ENCODE results near the gene GALK1. TPM values are rescaled to one million over a fixed set of nuclear protein-coding genes. Genes with fewer than 3 reads are reported as not detected.

Gene GALK1
- total and polyA plus RNA-seq, 9 of the 15 experiments (the other 6 are each of a cell fraction or from before 2014, with no cell fraction given): 0.45 to 51.6 (median 17.4) TPM

DNA sequence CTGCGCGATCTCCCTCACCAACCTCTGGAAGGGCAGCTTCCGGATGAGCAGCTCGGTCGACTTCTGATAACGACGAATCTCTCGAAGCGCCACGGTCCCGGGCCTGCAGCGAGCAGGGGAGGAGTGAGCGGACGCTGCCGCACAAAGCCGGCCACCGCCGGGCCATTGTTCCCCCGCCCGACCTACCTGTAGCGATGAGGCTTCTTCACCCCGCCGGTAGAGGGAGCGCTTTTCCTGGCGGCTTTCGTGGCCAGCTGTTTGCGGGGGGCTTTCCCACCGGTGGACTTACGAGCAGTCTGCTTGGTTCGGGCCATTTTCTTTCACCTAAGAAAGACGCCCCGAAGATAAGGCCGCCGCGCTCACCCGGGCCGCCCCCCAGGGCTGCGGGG lies 13.9 kb upstream of the GALK1 start (continued):
- TF ChIP-seq, protein P1, sequence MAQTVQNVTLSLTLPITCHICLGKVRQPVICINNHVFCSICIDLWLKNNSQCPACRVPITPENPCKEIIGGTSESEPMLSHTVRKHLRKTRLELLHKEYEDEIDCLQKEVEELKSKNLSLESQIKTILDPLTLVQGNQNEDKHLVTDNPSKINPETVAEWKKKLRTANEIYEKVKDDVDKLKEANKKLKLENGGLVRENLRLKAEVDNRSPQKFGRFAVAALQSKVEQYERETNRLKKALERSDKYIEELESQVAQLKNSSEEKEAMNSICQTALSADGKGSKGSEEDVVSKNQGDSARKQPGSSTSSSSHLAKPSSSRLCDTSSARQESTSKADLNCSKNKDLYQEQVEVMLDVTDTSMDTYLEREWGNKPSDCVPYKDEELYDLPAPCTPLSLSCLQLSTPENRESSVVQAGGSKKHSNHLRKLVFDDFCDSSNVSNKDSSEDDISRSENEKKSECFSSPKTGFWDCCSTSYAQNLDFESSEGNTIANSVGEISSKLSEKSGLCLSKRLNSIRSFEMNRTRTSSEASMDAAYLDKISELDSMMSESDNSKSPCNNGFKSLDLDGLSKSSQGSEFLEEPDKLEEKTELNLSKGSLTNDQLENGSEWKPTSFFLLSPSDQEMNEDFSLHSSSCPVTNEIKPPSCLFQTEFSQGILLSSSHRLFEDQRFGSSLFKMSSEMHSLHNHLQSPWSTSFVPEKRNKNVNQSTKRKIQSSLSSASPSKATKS (CRISPR knock-in tag; IDR thresholded peaks at IDR 0.05): no peak
- TF ChIP-seq YBX1 (IDR thresholded peaks at IDR 0.05): no peak
- TF ChIP-seq KAT2B (IDR thresholded peaks at IDR 0.05; ENCODE audit: low read depth, low read length): no peak
- TF ChIP-seq, protein P2, sequence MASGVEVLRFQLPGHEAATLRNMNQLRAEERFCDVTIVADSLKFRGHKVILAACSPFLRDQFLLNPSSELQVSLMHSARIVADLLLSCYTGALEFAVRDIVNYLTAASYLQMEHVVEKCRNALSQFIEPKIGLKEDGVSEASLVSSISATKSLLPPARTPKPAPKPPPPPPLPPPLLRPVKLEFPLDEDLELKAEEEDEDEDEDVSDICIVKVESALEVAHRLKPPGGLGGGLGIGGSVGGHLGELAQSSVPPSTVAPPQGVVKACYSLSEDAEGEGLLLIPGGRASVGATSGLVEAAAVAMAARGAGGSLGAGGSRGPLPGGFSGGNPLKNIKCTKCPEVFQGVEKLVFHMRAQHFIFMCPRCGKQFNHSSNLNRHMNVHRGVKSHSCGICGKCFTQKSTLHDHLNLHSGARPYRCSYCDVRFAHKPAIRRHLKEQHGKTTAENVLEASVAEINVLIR (CRISPR knock-in tag; IDR thresholded peaks at IDR 0.05): no peak
- TF ChIP-seq ZNF431 (CRISPR knock-in tag; IDR thresholded peaks at IDR 0.05): peak; percentile 36; the same call in 1 of the 2 replicates
- TF ChIP-seq, protein P3, sequence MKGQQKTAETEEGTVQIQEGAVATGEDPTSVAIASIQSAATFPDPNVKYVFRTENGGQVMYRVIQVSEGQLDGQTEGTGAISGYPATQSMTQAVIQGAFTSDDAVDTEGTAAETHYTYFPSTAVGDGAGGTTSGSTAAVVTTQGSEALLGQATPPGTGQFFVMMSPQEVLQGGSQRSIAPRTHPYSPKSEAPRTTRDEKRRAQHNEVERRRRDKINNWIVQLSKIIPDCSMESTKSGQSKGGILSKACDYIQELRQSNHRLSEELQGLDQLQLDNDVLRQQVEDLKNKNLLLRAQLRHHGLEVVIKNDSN (CRISPR knock-in tag; IDR thresholded peaks at IDR 0.05): no peak
- TF ChIP-seq STAT5B (CRISPR knock-in tag; IDR thresholded peaks at IDR 0.05): no peak
- TF ChIP-seq NFRKB (IDR thresholded peaks at IDR 0.05; ENCODE audit: low read depth): no peak
- TF ChIP-seq DIDO1 (tag; IDR thresholded peaks at IDR 0.05; ENCODE audit: low read depth): no peak
- TF ChIP-seq, protein P4, sequence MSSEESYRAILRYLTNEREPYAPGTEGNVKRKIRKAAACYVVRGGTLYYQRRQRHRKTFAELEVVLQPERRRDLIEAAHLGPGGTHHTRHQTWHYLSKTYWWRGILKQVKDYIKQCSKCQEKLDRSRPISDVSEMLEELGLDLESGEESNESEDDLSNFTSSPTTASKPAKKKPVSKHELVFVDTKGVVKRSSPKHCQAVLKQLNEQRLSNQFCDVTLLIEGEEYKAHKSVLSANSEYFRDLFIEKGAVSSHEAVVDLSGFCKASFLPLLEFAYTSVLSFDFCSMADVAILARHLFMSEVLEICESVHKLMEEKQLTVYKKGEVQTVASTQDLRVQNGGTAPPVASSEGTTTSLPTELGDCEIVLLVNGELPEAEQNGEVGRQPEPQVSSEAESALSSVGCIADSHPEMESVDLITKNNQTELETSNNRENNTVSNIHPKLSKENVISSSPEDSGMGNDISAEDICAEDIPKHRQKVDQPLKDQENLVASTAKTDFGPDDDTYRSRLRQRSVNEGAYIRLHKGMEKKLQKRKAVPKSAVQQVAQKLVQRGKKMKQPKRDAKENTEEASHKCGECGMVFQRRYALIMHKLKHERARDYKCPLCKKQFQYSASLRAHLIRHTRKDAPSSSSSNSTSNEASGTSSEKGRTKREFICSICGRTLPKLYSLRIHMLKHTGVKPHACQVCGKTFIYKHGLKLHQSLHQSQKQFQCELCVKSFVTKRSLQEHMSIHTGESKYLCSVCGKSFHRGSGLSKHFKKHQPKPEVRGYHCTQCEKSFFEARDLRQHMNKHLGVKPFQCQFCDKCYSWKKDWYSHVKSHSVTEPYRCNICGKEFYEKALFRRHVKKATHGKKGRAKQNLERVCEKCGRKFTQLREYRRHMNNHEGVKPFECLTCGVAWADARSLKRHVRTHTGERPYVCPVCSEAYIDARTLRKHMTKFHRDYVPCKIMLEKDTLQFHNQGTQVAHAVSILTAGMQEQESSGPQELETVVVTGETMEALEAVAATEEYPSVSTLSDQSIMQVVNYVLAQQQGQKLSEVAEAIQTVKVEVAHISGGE (CRISPR knock-in tag; IDR thresholded peaks at IDR 0.05): no peak
- TF ChIP-seq, protein P5, sequence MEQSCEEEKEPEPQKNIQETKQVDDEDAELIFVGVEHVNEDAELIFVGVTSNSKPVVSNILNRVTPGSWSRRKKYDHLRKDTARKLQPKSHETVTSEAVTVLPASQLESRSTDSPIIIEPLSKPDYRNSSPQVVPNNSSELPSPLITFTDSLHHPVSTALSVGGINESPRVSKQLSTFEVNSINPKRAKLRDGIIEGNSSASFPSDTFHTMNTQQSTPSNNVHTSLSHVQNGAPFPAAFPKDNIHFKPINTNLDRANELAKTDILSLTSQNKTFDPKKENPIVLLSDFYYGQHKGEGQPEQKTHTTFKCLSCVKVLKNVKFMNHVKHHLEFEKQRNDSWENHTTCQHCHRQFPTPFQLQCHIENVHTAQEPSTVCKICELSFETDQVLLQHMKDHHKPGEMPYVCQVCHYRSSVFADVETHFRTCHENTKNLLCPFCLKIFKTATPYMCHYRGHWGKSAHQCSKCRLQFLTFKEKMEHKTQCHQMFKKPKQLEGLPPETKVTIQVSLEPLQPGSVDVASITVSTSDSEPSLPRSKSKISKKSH (CRISPR knock-in tag; IDR thresholded peaks at IDR 0.05): no peak
- TF ChIP-seq PURB (CRISPR knock-in tag; IDR thresholded peaks at IDR 0.05; ENCODE audit: low read depth): no peak
- no peak for TF ChIP-seq FOXK2 (conservative IDR thresholded peaks at IDR 0.05 in 1 of 2, IDR thresholded peaks at IDR 0.05 in 1 of 2; ENCODE audit: low read depth in 2 of 2)
- TF ChIP-seq, protein P6, sequence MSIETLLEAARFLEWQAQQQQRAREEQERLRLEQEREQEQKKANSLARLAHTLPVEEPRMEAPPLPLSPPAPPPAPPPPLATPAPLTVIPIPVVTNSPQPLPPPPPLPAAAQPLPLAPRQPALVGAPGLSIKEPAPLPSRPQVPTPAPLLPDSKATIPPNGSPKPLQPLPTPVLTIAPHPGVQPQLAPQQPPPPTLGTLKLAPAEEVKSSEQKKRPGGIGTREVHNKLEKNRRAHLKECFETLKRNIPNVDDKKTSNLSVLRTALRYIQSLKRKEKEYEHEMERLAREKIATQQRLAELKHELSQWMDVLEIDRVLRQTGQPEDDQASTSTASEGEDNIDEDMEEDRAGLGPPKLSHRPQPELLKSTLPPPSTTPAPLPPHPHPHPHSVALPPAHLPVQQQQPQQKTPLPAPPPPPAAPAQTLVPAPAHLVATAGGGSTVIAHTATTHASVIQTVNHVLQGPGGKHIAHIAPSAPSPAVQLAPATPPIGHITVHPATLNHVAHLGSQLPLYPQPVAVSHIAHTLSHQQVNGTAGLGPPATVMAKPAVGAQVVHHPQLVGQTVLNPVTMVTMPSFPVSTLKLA (conservative IDR thresholded peaks at IDR 0.05): no peak; a peak in 1 of 4 replicates
- TF ChIP-seq SOX6 (IDR thresholded peaks at IDR 0.05): peak; percentile 23; the same call in 1 of the 2 replicates
- TF ChIP-seq, protein P7, sequence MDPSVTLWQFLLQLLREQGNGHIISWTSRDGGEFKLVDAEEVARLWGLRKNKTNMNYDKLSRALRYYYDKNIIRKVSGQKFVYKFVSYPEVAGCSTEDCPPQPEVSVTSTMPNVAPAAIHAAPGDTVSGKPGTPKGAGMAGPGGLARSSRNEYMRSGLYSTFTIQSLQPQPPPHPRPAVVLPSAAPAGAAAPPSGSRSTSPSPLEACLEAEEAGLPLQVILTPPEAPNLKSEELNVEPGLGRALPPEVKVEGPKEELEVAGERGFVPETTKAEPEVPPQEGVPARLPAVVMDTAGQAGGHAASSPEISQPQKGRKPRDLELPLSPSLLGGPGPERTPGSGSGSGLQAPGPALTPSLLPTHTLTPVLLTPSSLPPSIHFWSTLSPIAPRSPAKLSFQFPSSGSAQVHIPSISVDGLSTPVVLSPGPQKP (CRISPR knock-in tag; IDR thresholded peaks at IDR 0.05): no peak

Measured in K562 (cell line).